ENCODE data around the gene ENAH. TPM values are rescaled to one million over a fixed set of nuclear protein-coding genes. Genes with fewer than 3 reads are reported as not detected.

The ENAH gene
- total and polyA plus RNA-seq, 2 donors (not counting 1 experiment from before 2014, with no cell fraction given) = 1.3 to 1.6 TPM

- no peak overlapping the region for H3K4me3 ChIP-seq (ENCODE audit: control extremely low read depth in 1 of 5, extremely low read depth in 1 of 5, insufficient read depth in 1 of 5, low read depth in 2 of 5, low read length in 4 of 5)
- no peaks in the 10 kb centered on the region for H3K9me3 ChIP-seq (ENCODE audit: control extremely low read depth in 1 of 3, control insufficient read depth in 2 of 3, insufficient read depth in 1 of 3, low read length in 2 of 3)
- WGBS (ENCODE audit: insufficient coverage) = 88% methylated on average over 4 of the region's 4 CpGs
- no peaks in the 10 kb centered on the region for H3K4me1 Mint-ChIP-seq
- H2AFZ ChIP-seq (ENCODE audit: insufficient read depth, low read depth, low read length, poor library complexity, severe bottlenecking) = no peak overlapping the region
- no peak overlapping the region for H3K27ac Mint-ChIP-seq
- intact Hi-C loops (cut with micrococcal nuclease) = no loop called here
- H3K4me2 ChIP-seq (replicated peaks; ENCODE audit: low read depth, low read length, poor library complexity, severe bottlenecking) = no peak overlapping the region
- no peaks in the 10 kb centered on the region for H3K9me3 Mint-ChIP-seq (ENCODE audit: insufficient read depth)
- H3K4me3 Mint-ChIP-seq = no peak overlapping the region
- H3K79me2 ChIP-seq (ENCODE audit: control insufficient read depth, insufficient read depth, low read length) = no peaks in the 10 kb centered on the region
- TF ChIP-seq, protein P1, sequence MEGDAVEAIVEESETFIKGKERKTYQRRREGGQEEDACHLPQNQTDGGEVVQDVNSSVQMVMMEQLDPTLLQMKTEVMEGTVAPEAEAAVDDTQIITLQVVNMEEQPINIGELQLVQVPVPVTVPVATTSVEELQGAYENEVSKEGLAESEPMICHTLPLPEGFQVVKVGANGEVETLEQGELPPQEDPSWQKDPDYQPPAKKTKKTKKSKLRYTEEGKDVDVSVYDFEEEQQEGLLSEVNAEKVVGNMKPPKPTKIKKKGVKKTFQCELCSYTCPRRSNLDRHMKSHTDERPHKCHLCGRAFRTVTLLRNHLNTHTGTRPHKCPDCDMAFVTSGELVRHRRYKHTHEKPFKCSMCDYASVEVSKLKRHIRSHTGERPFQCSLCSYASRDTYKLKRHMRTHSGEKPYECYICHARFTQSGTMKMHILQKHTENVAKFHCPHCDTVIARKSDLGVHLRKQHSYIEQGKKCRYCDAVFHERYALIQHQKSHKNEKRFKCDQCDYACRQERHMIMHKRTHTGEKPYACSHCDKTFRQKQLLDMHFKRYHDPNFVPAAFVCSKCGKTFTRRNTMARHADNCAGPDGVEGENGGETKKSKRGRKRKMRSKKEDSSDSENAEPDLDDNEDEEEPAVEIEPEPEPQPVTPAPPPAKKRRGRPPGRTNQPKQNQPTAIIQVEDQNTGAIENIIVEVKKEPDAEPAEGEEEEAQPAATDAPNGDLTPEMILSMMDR (IDR thresholded peaks at IDR 0.05) = no peak
- no peak overlapping the region for H3K9ac ChIP-seq (ENCODE audit: low read length)
- H3K27ac ChIP-seq (ENCODE audit: low read length in 2 of 2) = no peak overlapping the region
- H3K27me3 Mint-ChIP-seq = peaks cover 14% of the 10 kb centered on the region
- no peak for DNase-seq
- ChIA-PET POLR2A (no interaction called here), CTCF (no interaction called here)
- peaks cover 0 to 3% (median 0%) of the 10 kb centered on the region in 4 experiments for H3K27me3 ChIP-seq (replicated peaks in 1 of 4; ENCODE audit: control extremely low read depth in 1 of 4, control insufficient read depth in 3 of 4, insufficient read depth in 4 of 4, low read length in 3 of 4)
- no peak for ATAC-seq (ENCODE audit: low read depth)
- no peaks in the 10 kb centered on the region for H3K4me1 ChIP-seq (ENCODE audit: control insufficient read depth in 2 of 2, insufficient read depth in 2 of 2, low read length in 2 of 2)
- no peaks in the 10 kb centered on the region for H3K36me3 ChIP-seq (replicated peaks in 1 of 2; ENCODE audit: control extremely low read depth in 1 of 2, control insufficient read depth in 1 of 2, extremely low read depth in 1 of 2, insufficient read depth in 2 of 2, low read length in 1 of 2)
- no peaks in the 10 kb centered on the region for H4K20me1 ChIP-seq (ENCODE audit: control insufficient read depth, insufficient read depth, low read length, poor library complexity, severe bottlenecking)
Measured at GRCh38 chr1:225670806-225671733, 18.1 kb upstream of the ENAH start.

- no peaks in the 10 kb centered on the region for H3K9me3 ChIP-seq (ENCODE audit: control extremely low read depth in 1 of 3, control insufficient read depth in 2 of 3, insufficient read depth in 1 of 3, low read length in 2 of 3)
- TF ChIP-seq, protein P1 (IDR thresholded peaks at IDR 0.05) = no peak
- no peak for TF ChIP-seq EZH2 (IDR thresholded peaks at IDR 0.05; ENCODE audit: borderline replicate concordance, insufficient read depth, low read depth, low read length, poor library complexity, severe bottlenecking)
- H4K20me1 ChIP-seq (ENCODE audit: control insufficient read depth, insufficient read depth, low read length, poor library complexity, severe bottlenecking) = no peaks in the 10 kb centered on the region
- H3K27ac ChIP-seq (ENCODE audit: low read length in 2 of 2) = no peak overlapping the region
- Mint-ChIP-seq H3K4me3 (no peak overlapping the region), H3K9me3 (ENCODE audit: insufficient read depth) (no peaks in the 10 kb centered on the region), H3K27me3 (peaks cover 10% of the 10 kb centered on the region), H3K27ac (no peak overlapping the region), H3K4me1 (no peaks in the 10 kb centered on the region)
- no peak overlapping the region for H3K4me2 ChIP-seq (replicated peaks; ENCODE audit: low read depth, low read length, poor library complexity, severe bottlenecking)
- no peak overlapping the region for H2AFZ ChIP-seq (ENCODE audit: insufficient read depth, low read depth, low read length, poor library complexity, severe bottlenecking)
- H3K79me2 ChIP-seq (ENCODE audit: control insufficient read depth, insufficient read depth, low read length) = no peaks in the 10 kb centered on the region
- ATAC-seq (ENCODE audit: low read depth) = no peak
- H3K27me3 ChIP-seq (replicated peaks in 1 of 4; ENCODE audit: control extremely low read depth in 1 of 4, control insufficient read depth in 3 of 4, insufficient read depth in 4 of 4, low read length in 3 of 4) = peaks cover 0 to 2% (median 0%) of the 10 kb centered on the region in 4 experiments
- no peak overlapping the region for H3K9ac ChIP-seq (ENCODE audit: low read length)
- no peak for DNase-seq
- no peak overlapping the region for H3K4me3 ChIP-seq (ENCODE audit: control extremely low read depth in 1 of 5, extremely low read depth in 1 of 5, insufficient read depth in 1 of 5, low read depth in 2 of 5, low read length in 4 of 5)
- H3K4me1 ChIP-seq (ENCODE audit: control insufficient read depth in 2 of 2, insufficient read depth in 2 of 2, low read length in 2 of 2) = no peaks in the 10 kb centered on the region
- ChIA-PET CTCF (no interaction called here), POLR2A (no interaction called here)
- WGBS (ENCODE audit: insufficient coverage) = 97% methylated on average over 3 of the region's 7 CpGs
- H3K36me3 ChIP-seq (replicated peaks in 1 of 2; ENCODE audit: control extremely low read depth in 1 of 2, control insufficient read depth in 1 of 2, extremely low read depth in 1 of 2, insufficient read depth in 2 of 2, low read length in 1 of 2) = no peaks in the 10 kb centered on the region
- intact Hi-C loops (cut with micrococcal nuclease) = no loop called here
Measured at GRCh38 chr1:225670356-225670755, 17.4 kb upstream of the ENAH start.

All from B cell (primary cell).